Inflammatory macrophage treated with lipopolysaccharide for 1 hour (primary cell): ENCODE results near the gene SNX11.
"Not testable (repeated sequence)": the region's sequence is repeated elsewhere in the genome, so short reads cannot be mapped to it uniquely, and the experiment has no call there.

Experiments used
- DNase-seq, 2 donors: peaks; one replicate each; pipeline ENCODE4 v3.0.0-alpha.2; 2020 to 2022

SNX11 gene

GRCh38 chr17:48107137-48108055 is at the start of gene SNX11:
Gene SNX11 (plus strand): TSS chr17:48107766. CDS start chr17:48112044, 4,278 bp downstream.
- peak; percentile 82 to 84 for DNase-seq

GRCh38 chr17:48058393-48059124 is 49.0 kb upstream of the SNX11 start:
- no peak for DNase-seq

GRCh38 chr17:48059125-48059668 is 48.4 kb upstream of the SNX11 start:
- no peak for DNase-seq

- DNase-seq = no peak
Measured at GRCh38 chr17:48060249-48060648, 47.3 kb upstream of the SNX11 start.

GRCh38 chr17:48062273-48062672 is 45.3 kb upstream of the SNX11 start:
- no peak for DNase-seq

- DNase-seq = no peak
Measured at GRCh38 chr17:48064638-48065037, 42.9 kb upstream of the SNX11 start.

GRCh38 chr17:48066192-48066591 is 41.4 kb upstream of the SNX11 start:
- DNase-seq = no peak

- no peak for DNase-seq
Measured at GRCh38 chr17:48066656-48067055, 40.9 kb upstream of the SNX11 start.

- DNase-seq = no peak
Measured at GRCh38 chr17:48067245-48067644, 40.3 kb upstream of the SNX11 start.

- not testable (repeated sequence) for DNase-seq
Measured at GRCh38 chr17:48067808-48068207, 39.8 kb upstream of the SNX11 start.

- DNase-seq = no peak
Measured at GRCh38 chr17:48068491-48068961, 39.0 kb upstream of the SNX11 start.

- no peak for DNase-seq
Measured at GRCh38 chr17:48070195-48070594, 37.4 kb upstream of the SNX11 start.

GRCh38 chr17:48071654-48072053 is 35.9 kb upstream of the SNX11 start:
- DNase-seq = no peak

GRCh38 chr17:48072811-48073210 is 34.8 kb upstream of the SNX11 start:
- not testable (repeated sequence) for DNase-seq

GRCh38 chr17:48073566-48074094 is 33.9 kb upstream of the SNX11 start:
- peak in 1 of 2 donors; percentile 16 for DNase-seq

- peak; percentile 72 to 97 for DNase-seq
Measured at GRCh38 chr17:48074322-48075081, 33.1 kb upstream of the SNX11 start.

- DNase-seq = not testable (repeated sequence)
Measured at GRCh38 chr17:48077152-48077551, 30.4 kb upstream of the SNX11 start.

GRCh38 chr17:48081858-48082257 is 25.7 kb upstream of the SNX11 start:
- DNase-seq = no peak

- no peak for DNase-seq
Measured at GRCh38 chr17:48084932-48085331, 22.6 kb upstream of the SNX11 start.

GRCh38 chr17:48093341-48094045 is 14.1 kb upstream of the SNX11 start:
- DNase-seq = no peak

- no peak for DNase-seq
Measured at GRCh38 chr17:48095611-48096010, 12.0 kb upstream of the SNX11 start.

GRCh38 chr17:48100160-48100559 is 7.4 kb upstream of the SNX11 start:
- DNase-seq = no peak
